ENCODE results near the gene CYLD. TPM values are rescaled to one million over a fixed set of nuclear protein-coding genes. Genes with fewer than 3 reads are reported as not detected.

The CYLD gene
- total RNA-seq, 2 experiments from 2014 or later: 360 to 373 TPM

DNA sequence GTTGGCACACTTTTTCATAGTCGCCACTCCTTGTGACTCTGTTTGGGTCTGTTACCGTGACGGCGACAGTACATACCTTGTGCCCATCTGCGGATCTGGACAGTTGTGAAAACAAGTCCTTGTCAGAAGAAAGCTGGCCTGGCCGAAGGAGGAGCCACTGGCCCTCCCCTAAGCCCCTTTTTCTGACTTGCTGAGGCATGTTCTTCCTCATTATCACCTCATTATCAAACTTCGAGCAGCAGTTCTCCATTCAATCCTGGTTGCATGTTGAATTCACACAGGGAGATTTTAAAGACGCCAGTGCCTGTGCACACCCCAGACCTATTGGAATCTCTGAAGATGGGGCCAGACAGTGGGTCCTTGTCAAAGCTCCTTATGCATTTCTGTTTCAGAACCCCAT is 61.1 kb downstream of the CYLD start:
- no peak overlapping the region for H3K4me3 ChIP-seq (ENCODE audit: low read length)
- ChIA-PET CTCF (no interaction called here), POLR2A (interaction anchor here (1.0 kb wide), 1 partner anchor 58 kb away, joined by 3 read pairs; no protein-coding TSS in a partner anchor)
- H3K36me3 ChIP-seq (ENCODE audit: insufficient read depth, low read length): peaks cover 22% of the 10 kb centered on the region
- DNase-seq: no peak
- Mint-ChIP-seq H3K9me3 (no peaks in the 10 kb centered on the region), H3K4me3 (no peak overlapping the region), H3K27me3 (no peaks in the 10 kb centered on the region), H3K36me3 (ENCODE audit: low read depth) (peaks cover 30% of the 10 kb centered on the region), H3K4me1 (ENCODE audit: low read depth) (peaks cover 24% of the 10 kb centered on the region), H3K27ac (peak overlapping the region; percentile 71)
- H3K27me3 ChIP-seq (ENCODE audit: control insufficient read depth in 1 of 2, insufficient read depth in 2 of 2, low read length in 2 of 2): no peaks in the 10 kb centered on the region
- no peak overlapping the region for H3K27ac ChIP-seq (ENCODE audit: low read depth in 1 of 2, low read length in 2 of 2)
- H3K4me1 ChIP-seq (ENCODE audit: insufficient read depth, low read length): peaks cover 15% of the 10 kb centered on the region
- ATAC-seq (ENCODE audit: poor library complexity): no peak
- H3K9me3 ChIP-seq (ENCODE audit: control insufficient read depth in 1 of 2, insufficient read depth in 1 of 2, low read length in 2 of 2): no peaks in the 10 kb centered on the region
- intact Hi-C loops (cut with DNase I, micrococcal nuclease): loop anchor here in 1 of 2 experiments (10.0 kb wide), 1 partner anchor 948 kb away; the partner anchor contains the start of gene ZNF423
- no peak for TF ChIP-seq CTCF (IDR thresholded peaks at IDR 0.05)

DNA sequence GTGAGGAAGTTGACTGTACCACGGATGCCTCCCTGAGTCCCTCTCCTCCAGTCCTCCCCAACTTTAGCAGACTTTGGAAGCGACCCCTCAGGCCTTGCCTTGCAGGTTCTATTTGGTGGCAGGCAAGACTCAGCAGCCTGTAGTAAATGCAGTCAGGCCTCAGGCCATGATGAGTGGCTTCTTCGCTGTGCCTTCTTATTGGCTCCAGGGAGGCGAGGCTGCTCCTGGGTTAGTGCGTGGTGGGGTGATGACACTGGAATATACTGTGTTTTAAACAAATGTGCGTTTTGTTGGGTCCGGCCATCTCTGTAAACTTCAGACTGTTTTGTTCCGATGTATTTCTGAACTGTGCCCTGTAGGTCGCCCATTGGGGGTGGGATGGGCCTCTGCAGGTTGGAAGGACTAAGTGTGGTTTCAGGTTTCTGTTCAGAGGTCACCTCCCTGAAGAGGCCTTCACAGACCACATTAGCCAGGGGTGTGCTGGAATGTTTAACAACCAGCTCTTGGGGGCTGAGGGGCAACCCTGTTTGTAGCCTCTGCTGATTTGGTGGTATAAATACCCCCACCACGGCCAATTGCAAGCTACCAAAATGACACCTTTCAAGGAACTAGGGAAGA is 62.5 kb downstream of the CYLD start:
- POLR2A ChIA-PET: no interaction called here

More for the DNA sequence above, 62.5 kb downstream of the CYLD start:
- peaks cover 8% of the 10 kb centered on the region for H3K36me3 ChIP-seq (ENCODE audit: insufficient read depth, low read length)
- no peak for TF ChIP-seq CTCF (IDR thresholded peaks at IDR 0.05)
- Mint-ChIP-seq H3K4me3 (no peak overlapping the region), H3K9me3 (no peaks in the 10 kb centered on the region), H3K27me3 (no peaks in the 10 kb centered on the region), H3K36me3 (ENCODE audit: low read depth) (peaks cover 15% of the 10 kb centered on the region), H3K4me1 (ENCODE audit: low read depth) (peaks cover 19% of the 10 kb centered on the region), H3K27ac (peak overlapping the region; percentile 14)
- peaks cover 15% of the 10 kb centered on the region for H3K4me1 ChIP-seq (ENCODE audit: insufficient read depth, low read length)
- H3K9me3 ChIP-seq (ENCODE audit: control insufficient read depth in 1 of 2, insufficient read depth in 1 of 2, low read length in 2 of 2): no peaks in the 10 kb centered on the region
- intact Hi-C loops (cut with DNase I, micrococcal nuclease): loop anchor here in 1 of 2 experiments (10.0 kb wide), 1 partner anchor 950 kb away; the partner anchor contains the start of gene ZNF423
- H3K27me3 ChIP-seq (ENCODE audit: control insufficient read depth in 1 of 2, insufficient read depth in 2 of 2, low read length in 2 of 2): no peaks in the 10 kb centered on the region
- CTCF ChIA-PET: interaction anchor here (2.7 kb wide), 1 partner anchor 124 kb away, joined by 16 read pairs; the partner anchor contains the start of gene SNX20
- no peak overlapping the region for H3K4me3 ChIP-seq (ENCODE audit: low read length)
- no peak for DNase-seq
- H3K27ac ChIP-seq (ENCODE audit: low read depth in 1 of 2, low read length in 2 of 2): no peak overlapping the region
- ATAC-seq (ENCODE audit: poor library complexity): no peak

Measured in CD4-positive, alpha-beta T cell (primary cell).